Ramos (cell line): ENCODE results near the gene FAM177B.
"Not testable (repeated sequence)": the region's sequence is repeated elsewhere in the genome, so short reads cannot be mapped to it uniquely, and the experiment has no call there.

ENCODE experiments used
- in situ Hi-C: fragments of 300-500 bp; cut with MboI; formaldehyde crosslinking; loops from one replicate; pipeline ENCODE4 v1.14.3; 2022; ENCODE audit warnings: low sequenced_read_pairs; ENCODE audit not compliant: unreplicated experiment

FAM177B gene

GRCh38 chr1:222739465-222739864, 2.5 kb downstream of the FAM177B start:
- in situ Hi-C loops: no loop called here

- in situ Hi-C loops: no loop called here
Measured at GRCh38 chr1:222739929-222740328, 2.9 kb downstream of the FAM177B start.

- in situ Hi-C loops: not testable (repeated sequence)
Measured at GRCh38 chr1:222741630-222742457, 4.8 kb downstream of the FAM177B start.

- in situ Hi-C loops: no loop called here
Measured at GRCh38 chr1:222749927-222750326, 12.9 kb downstream of the FAM177B start.

GRCh38 chr1:222750651-222751050, 13.6 kb downstream of the FAM177B start:
- in situ Hi-C loops: no loop called here

GRCh38 chr1:222751255-222751654, 14.3 kb downstream of the FAM177B start:
- in situ Hi-C loops: no loop called here

GRCh38 chr1:222754366-222755139, 17.6 kb downstream of the FAM177B start:
- in situ Hi-C loops: no loop called here

GRCh38 chr1:222757646-222758268, 20.8 kb downstream of the FAM177B start:
- in situ Hi-C loops: no loop called here

GRCh38 chr1:222759451-222760035, 22.5 kb downstream of the FAM177B start:
- in situ Hi-C loops: no loop called here

- in situ Hi-C loops: no loop called here
Measured at GRCh38 chr1:222761083-222761482, 24.1 kb downstream of the FAM177B start.

- in situ Hi-C loops: not testable (repeated sequence)
Measured at GRCh38 chr1:222762178-222762577, 25.2 kb downstream of the FAM177B start.

- in situ Hi-C loops: no loop called here
Measured at GRCh38 chr1:222767152-222767571, 30.2 kb downstream of the FAM177B start.

- in situ Hi-C loops: no loop called here
Measured at GRCh38 chr1:222768592-222768991, 31.6 kb downstream of the FAM177B start.

- in situ Hi-C loops: no loop called here
Measured at GRCh38 chr1:222769181-222769580, 32.2 kb downstream of the FAM177B start.

GRCh38 chr1:222769971-222770620, 33.1 kb downstream of the FAM177B start:
- in situ Hi-C loops: no loop called here

GRCh38 chr1:222772996-222773379, 36.0 kb downstream of the FAM177B start:
- in situ Hi-C loops: no loop called here

GRCh38 chr1:222777463-222777862, 40.5 kb downstream of the FAM177B start:
- in situ Hi-C loops: loop anchor here (25.0 kb wide), 1 partner anchor 310 kb away; no protein-coding TSS in a partner anchor

- in situ Hi-C loops: loop anchor here (25.0 kb wide), 1 partner anchor 309 kb away; no protein-coding TSS in a partner anchor
Measured at GRCh38 chr1:222777977-222778376, 41.0 kb downstream of the FAM177B start.

GRCh38 chr1:222781251-222781650, 44.2 kb downstream of the FAM177B start:
- in situ Hi-C loops: loop anchor here (25.0 kb wide), 1 partner anchor 306 kb away; no protein-coding TSS in a partner anchor

- in situ Hi-C loops: loop anchor here (25.0 kb wide), 1 partner anchor 304 kb away; no protein-coding TSS in a partner anchor
Measured at GRCh38 chr1:222783051-222783450, 46.0 kb downstream of the FAM177B start.
